Putamen (tissue), 1 donor: ENCODE results near the gene TTC23.
A peak's percentile ranks its signal among the peaks of the same experiment; 100 is the strongest.
"Not testable (repeated sequence)": the region's sequence is repeated elsewhere in the genome, so short reads cannot be mapped to it uniquely, and the experiment has no call there.

Source experiments
- DNase-seq: peaks from one replicate; pipeline ENCODE4 v3.0.0-alpha.2; 2016; ENCODE audit warnings: low spot score

TTC23 gene

DNA sequence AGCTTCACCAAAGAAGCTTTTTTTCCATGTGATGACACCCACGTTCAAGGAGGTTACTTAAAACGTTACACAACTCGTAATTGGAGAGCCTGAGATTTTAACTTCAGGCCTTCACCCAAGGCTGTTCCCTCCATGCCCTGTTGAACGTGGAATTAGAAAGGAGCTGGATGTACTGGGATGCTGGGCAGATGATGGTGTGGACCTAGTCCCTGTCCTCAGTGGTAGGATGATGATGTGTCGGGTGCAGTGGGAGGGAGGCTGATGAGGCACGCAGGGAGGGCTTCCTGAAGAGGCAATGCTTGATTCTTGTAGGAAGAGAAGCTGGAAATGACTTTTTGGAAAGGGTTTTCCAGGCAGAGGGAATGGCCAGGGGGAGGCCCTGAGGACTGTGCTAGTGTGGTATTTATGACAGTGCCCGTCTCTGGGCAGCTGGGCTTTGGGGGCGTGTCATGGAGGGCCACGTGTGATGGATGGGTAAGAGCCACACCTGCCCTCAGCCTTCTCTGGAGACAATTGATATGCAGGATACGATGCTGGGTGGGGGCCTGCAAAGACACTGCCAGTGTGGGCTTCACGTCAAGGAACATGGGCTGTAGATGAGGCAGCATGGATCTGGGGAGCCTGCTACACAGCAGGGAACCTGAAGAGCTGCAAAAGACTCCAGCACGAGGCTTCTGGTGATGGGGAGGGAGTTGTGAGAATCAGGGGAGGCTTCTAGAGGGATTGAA, 129.2 kb downstream of the TTC23 start:
- DNase-seq = no peak

DNA sequence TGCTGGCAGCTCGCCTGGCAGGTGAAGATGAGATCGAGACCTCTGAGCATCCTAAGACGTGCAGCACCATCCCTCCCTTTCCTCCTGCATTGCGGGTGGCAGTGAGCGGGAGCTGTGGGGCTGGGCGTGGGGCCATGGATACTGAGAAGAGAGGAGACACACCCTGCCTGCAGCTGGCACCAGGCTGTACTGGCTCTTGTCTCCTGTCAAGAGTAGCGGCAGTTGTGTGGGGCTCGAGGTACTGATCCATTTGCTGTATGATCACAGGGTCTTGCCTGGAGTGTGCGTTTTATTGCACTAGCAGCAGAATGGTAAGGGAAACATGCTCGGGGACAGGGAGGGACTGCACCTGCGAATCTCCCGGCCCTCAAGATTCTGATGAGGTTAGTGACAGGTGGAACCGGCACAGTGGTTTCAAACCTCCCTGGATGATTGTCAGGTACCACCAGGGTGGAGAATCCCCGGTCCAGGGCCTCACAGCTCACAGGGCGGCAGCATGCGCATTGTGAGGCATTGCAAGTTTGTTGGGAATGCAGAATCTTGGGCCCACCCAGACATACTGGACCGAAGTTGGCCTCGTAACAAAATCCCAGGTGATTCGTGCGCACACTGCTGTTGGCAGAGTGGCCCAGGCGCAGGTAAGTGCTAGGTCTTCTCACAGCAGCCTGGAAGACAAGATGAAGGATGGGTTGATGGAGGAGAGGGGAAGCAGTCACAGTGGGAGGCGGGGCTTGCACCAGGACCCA, 130.4 kb downstream of the TTC23 start:
- no peak for DNase-seq

DNA sequence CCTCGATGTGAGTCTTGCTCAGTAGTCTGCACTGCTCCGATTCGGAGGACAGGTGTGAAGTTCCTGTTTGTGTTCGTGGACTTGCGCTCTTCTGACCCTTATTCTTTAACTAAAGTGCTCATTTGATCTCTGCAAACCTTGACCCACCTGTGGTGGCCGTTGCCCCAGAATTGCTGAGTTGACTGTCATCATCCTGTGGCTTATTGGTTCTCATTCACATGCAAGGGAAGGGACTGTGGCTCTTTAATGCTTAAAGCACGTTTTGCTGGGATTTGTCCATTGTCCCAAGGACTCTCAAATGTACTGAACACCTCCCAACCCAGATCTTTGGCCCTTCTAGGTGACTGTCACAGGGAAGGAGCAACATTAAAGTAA, 131.1 kb downstream of the TTC23 start:
- no peak for DNase-seq

DNA sequence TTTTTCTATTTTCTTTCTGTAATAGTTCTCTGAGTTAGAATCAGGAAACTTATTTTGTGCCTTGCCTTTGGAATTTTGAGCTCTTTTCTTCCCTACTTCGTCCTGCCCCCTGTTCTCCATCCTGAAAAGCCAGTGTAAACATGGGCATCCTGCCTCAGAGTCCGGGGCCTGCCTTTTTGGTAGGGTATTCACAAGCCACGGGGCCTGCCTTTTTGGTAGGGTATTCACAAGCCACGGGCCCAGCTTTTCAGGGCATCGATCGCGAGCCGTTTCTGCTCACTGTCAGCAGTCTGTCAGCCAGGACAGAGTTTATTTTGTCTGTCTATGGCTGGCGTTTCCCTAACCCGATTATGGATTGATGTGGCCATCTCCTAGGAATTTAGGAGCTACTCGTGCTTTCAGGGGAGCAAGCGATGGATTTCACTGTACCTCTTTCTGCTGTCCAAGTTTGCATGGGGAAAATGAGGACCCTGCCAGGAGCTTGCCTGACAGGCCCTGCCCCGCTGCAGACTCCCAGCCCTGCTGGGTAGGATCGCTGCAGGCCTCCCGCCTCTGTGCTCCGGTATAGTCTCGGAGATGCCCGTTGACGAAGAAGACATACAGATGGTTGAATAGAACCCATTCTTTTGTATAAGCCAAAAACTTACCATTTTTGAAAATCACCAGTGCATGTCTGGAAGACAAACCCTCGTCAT, 131.7 kb downstream of the TTC23 start:
- DNase-seq = no peak

DNA sequence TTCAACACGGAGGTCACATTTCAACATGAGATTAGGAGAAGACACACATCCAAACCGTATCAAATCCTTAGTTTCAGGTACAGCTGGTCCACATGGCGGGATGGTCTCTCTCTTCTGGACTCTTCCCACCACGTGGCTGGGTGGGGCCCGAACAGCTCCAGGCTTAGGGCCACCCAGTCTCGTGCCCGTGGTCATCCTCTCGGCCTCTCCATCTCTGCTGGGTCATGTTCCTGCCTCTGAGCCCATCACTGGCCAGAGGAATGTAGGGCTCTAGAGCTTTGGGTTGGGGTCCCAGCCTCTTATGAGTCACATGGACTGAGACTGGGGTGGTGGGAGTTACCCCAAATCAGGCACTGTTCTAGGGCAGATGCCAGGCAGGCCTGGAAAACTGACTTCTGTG, 132.3 kb downstream of the TTC23 start:
- no peak for DNase-seq

DNA sequence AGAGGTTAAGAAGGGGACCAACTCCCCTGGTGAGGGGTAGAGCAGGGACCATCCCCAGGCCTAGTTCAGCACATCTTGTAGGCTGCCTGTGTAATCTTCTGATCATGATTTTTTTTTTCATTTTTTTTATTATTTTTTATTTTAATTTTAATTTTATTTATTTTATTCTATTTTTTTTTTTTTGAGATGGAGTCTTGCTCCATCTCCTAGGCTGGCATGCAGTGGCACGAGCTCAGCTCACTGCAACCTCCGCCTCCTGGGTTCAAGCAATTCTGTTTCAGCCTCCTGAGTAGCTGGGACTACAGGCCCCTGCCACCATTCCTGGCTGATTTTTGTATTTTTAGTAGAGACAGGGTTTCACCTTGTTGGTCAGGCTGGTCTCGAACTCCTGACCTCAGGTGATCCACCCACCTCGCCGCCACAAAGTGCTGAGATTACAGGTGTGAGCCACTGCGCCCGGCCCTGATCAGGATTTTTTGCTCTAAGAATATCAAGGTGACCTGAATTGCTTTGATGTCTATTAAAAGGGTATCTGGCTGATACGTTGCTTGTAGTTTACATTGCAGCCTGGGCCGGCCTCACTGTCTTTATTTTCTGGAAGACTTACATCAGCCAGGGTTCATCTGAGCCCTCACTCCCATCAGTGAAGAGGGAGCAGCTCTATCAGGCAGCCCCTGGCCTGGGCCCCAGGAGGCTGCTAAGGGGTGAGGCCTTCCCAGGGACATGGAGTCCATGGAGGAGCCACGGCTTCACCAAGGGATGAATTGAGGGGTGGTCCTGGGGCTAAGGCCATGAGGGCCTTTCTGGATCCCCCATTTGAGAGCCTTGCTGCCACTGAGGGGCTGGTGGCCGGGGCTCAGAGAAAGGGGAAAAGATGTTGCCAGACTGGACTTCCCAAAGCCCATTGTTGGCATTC, 133.8 kb downstream of the TTC23 start:
- DNase-seq = no peak

DNA sequence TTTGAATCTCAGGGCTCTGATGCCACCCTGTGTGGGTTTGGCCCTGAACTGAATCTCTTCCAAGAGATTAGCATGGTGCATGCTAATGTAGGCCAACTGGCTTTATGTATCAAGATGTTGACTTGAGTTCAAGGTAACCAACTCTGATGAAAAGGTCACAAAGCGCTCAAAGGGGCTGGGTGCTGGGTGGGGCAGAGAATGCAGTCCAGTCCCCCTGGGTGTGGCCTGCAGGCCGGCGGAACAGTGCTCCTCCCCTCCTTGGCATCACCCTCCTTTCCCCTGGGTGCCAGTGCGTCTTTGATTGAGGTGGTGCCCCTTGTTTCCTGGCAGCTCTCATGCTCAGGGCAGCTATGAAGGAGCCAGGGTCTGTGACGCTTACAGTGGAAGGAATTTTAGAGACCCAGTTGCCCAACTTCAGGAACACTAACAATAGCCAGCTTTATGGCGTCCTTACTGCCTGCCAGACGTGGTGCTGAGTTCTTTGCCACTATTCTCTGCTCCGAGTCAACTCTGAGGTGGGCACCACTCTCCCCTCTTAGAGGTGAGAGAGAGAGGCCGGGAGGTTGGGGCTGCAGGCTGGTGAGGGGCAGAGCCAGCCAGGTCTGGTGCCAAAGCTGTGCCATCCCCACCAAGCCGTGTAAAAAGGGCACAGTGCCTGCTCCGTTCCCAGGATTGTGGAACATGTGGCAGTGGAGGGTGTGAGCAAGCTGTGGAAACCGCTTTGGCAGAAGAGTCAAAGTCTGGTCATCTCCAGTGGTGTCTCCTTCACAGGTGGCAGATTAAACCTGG, 134.7 kb downstream of the TTC23 start:
- DNase-seq = no peak

DNA sequence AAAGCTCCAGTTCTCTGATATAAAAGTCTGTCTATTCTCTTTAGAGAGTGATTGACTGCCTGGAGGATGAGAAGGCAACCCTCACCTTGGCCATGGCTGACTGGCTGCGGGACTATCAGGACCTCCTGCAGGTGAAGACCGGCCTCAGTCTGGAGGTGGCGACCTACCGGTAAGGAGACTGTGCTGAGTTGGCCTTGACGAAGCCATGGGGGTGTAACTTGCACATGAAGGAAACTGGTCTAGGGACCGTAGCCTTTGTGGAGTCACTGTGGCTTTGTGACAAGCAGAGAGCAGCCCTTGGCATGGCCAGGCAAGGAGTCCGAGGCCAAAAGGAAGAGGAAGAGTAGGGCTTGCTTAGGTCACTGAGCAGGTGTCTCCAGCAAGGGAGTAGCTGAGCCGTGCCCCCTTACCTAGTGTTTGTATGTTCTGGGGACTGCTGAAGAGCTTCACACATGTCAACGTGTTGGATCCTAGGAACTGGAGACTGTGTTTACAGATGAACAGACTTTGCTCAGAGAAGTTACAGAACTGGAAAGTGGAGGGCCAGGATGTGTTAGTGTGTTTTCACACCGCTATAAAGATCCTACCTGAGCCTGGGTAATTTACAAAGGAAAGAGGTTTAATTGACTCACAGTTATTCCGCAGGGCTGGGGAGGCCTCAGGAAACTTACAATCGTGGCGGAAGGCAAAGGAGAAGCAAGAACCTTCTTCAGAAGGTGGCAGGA, 135.7 kb downstream of the TTC23 start:
- no peak for DNase-seq

DNA sequence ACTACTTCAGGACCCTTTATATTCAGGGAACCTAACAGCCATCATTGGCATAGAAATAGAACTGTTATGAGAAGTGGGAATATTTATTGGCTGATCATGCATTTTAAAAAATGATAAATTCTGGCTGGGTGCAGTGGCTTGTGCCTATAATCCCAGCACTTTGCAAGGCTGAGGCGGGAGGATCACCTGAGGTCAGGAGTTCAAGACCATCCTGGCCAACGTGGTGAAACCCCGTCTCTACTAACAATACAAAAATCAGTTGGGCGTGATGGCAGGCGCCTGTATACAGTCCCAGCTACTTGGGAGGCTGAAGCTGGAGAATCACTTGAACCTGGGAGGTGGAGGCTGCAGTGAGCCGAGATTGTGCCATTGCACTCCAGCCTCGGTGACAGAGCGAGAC, 137.7 kb downstream of the TTC23 start:
- not testable (repeated sequence) for DNase-seq

DNA sequence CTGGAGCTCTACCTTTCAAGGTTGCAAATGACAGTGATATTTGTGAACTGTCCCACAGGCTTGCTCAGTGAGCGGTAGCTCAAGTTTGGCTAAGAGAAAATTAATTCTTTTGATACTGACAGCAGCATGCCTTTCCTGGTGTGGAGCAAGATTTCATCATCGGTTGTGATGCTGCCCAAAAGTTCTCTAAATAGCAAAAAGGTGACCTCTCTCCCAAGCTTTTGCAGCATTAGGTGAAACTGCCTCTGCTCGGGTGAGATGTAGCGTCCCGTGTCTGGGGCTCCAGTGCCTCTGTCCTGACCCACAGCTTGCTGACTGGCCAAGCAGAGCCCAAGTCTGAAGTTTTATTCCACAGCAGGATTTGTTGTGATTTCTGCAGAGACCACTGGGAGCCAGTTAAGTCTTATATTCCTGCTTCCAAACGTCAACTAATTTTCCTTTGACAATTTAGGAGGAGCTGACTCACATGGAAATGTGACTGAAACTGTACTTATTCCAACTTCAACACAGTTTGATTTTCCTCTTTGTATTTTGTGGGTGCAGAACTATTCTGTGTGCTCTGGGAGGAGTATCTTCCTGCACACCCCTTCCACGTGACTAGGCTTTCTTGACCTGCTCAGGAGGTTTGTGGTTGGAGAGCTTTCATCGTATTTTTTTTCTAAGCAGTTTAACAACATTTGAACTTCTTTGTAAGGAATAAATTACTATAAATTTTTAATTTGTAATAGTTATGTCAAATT, 138.6 kb downstream of the TTC23 start:
- no peak for DNase-seq

DNA sequence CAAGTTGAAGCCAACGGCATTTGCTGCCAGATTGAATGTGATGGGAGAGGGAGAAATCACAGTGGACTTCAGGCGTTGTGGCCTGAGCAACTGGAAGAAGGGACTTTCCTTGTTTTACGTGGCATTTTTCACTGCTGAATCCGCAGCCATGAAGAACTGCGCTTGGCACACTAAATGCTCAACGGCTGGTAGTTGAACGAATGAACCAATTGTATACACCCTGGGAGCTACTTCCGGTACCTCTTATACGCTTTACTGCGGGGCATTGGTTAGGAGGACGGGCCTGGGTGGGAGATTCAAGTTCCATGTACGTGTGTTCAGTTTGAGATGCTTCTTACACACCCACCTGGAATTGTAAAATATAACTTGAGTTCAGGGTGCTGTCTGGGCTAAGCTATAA, 139.3 kb downstream of the TTC23 start:
- DNase-seq = no peak

DNA sequence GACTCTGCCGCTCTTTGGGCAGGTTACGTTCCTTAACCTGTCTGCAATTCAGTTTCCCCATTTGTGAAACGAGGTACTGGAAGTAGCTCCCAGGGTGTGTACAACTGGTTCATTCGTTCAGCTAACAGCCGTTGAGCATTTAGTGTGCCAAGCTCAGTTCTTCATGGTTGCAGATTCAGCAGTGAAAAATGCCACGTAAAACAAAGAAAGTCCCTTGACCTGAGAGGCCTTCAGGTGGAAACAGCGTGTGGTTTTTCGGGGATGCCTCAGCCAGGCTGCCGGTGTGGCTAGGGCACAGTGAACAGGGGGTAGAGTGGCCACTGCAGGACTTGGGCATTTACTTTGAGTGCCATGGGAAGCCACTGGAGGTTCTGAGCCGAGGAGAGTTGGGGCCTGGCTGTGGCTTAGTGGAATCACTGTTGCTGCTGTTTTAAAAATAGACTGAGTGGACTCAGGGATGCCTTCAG, 139.8 kb downstream of the TTC23 start:
- no peak for DNase-seq

DNA sequence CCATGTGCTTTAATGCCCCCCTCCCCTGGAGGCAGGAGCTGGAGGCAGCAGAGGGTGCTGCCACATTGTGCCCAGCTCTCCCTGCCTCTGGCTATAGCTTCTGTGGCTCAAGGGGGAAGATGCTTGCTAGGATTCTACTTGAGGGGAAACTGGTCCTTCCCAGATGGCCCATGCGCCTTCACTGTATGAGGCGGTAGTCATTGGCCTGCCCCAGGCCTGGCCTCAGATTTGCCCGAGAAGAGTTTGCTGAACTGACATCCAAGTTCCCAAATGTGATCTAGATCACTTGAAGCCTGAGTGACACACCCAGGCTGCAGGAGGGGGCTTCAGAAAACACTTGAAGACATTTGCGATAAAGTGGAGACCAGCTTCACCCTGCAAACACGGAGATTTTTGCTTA, 140.4 kb downstream of the TTC23 start:
- DNase-seq = no peak

DNA sequence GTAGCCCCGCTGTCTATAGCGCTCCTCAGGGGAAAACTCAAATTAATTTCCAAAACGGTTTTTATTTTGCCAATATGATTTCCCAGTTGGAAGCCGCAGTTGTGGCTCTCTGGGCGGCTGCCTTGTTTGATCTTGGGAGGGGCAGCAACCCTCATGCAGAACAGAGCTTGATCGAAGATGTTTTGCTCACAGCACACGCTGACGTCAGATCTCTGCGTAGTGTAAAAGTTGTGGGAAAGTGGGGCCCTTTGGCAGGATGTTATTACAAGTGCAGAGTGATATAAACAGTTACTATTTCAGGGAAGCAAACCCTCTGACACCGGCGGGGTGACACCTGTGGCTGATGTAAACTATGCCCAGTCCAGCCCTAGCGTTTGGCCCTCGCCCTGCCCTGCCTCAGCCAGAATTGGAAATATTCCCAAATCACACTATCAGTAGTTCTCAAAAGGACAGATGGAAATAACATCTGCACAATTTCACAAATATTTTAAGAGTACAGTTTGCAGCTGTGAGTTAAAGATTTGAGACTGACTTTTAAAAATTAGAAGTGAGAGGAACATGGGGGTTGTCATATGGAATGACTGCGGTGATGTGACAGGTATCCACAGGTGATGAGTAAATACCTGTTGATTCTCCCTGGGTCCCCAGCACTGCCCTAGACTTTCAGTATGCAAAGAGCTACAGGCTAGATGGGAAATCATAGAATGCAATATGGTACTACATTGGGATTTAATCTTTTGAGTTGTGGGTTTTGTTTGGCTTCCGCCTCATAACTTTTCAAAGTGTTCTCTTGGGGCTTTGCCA, 142.8 kb downstream of the TTC23 start:
- DNase-seq = no peak

DNA sequence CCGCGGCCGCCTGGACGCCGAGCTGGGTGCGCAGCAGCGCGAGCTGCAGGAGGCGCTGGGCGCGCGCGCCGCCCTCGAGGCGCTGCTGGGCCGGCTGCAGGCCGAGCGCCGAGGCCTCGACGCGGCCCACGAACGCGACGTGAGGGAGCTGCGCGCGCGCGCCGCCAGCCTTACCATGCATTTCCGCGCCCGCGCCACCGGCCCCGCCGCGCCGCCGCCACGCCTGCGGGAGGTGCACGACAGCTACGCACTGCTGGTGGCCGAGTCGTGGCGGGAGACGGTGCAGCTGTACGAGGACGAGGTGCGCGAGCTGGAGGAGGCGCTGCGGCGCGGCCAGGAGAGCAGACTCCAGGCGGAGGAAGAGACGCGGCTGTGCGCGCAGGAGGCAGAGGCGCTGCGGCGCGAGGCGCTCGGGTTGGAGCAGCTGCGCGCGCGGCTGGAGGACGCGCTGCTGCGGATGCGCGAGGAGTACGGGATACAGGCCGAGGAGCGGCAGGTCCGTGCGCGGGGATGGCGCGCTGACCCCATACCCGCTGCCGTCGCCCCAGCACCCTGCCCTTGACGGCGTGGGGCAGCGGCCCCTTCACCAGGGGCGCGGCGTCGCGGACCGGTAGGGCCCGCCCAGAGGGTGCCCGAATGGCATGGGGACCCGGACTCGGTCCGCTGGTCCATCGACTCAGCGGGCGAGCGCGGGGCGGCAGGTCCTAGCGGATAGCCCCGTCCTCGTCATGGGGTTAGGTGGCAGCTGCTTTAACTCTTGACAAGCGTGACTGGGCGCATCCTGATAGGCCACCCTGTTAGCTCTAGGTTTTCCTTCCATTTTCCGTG, 143.7 kb downstream of the TTC23 start:
- DNase-seq = peak; percentile 58

DNA sequence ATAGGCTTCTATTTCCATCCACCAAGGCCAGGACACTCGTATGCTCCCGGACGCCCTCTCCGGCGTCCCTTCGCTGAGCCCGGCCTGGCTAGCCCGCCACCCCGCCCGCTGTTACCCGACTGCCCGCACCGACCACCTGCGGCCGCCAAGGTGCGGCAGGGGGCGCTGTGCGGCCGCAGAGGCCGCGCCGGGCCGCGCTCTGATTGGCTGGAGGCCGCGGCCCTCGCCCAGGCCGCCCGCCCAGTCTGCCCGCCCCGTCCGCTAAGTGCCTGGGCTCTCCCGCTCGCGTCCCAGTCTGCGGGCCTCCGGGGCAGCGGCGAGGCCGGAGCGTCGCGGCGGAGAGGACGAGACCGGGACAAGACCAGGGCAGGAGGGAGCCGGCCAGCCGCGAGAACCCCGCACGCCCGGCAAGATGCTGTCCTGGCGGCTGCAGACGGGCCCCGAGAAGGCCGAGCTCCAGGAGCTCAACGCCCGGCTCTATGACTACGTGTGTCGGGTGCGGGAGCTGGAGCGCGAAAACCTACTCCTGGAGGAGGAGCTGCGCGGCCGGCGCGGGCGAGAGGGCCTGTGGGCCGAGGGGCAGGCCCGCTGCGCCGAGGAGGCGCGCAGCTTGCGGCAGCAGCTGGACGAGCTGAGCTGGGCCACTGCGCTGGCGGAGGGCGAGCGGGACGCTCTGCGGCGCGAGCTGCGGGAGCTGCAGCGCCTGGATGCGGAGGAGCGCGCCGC, 144.4 kb downstream of the TTC23 start, which contains the start of gene SYNM:
SYNM (plus strand) TSS at position 293 of the 726 bp plus-strand sequence; CDS start at position 413, 120 bp downstream.
- DNase-seq = peak; percentile 81

DNA sequence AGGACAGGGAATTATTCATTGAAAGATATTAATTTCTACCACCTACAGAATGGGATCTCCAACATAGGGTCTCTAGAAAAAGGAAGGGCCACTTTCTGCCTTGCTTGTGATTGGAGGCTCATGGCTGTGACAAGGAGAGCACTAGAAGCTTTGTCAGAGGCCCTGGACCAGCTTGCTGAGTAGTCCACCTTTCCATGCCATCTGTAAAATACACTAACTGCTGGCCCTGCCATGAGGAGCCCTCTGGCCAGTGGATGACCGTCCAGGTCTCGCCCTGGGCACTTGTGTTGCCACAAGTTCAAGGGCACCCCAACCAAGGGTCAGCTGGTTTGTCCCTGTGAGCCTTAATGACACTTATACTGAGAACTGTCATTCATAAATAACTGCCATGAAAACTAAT, 146.1 kb downstream of the TTC23 start:
- no peak for DNase-seq
